GM23338 (cell line): ENCODE measurements around the gene MAP3K9. TPM values are rescaled to one million over a fixed set of nuclear protein-coding genes. Genes with fewer than 3 reads are reported as not detected.

Experiments used
- ATAC-seq: fragments of 200-7000 bp; cut with Tn5 transposase; 3 replicates; pipeline ENCODE4 v1.9.1; 2020
- DNase-seq: peaks from one replicate; pipeline ENCODE4 v3.0.0-alpha.2; 2015; ENCODE audit warnings: low spot score
- H2AFZ ChIP-seq: fragments of 200-600 bp; sonication (generic); 2 replicates; pipeline ENCODE4 v1.8.0; 2016; ENCODE audit warnings: antibody characterized with exemption, mild to moderate bottlenecking, moderate library complexity
- H3F3A ChIP-seq: fragments of 200-600 bp; sonication (generic); replicated peaks from 2 replicates; pipeline ENCODE4 v1.8.0; 2017; ENCODE audit warnings: antibody characterized with exemption, mixed run types, low read depth
- H3K27ac ChIP-seq: fragments of 200-600 bp; sonication (generic); 2 replicates; pipeline ENCODE4 v1.6.1; 2016; ENCODE audit warnings: low read depth
- H3K27me3 ChIP-seq: fragments of 200-600 bp; sonication (generic); 2 replicates; pipeline ENCODE4 v1.8.0; 2016; ENCODE audit warnings: mild to moderate bottlenecking, mixed run types, moderate library complexity; ENCODE audit not compliant: insufficient read depth
- H3K36me3 ChIP-seq: fragments of 200-600 bp; sonication (generic); 2 replicates; pipeline ENCODE4 v1.8.0; 2016; ENCODE audit warnings: mild to moderate bottlenecking; ENCODE audit not compliant: insufficient read depth
- H3K4me1 ChIP-seq: fragments of 200-600 bp; sonication (generic); 2 replicates; pipeline ENCODE4 v1.8.0; 2016; ENCODE audit warnings: mild to moderate bottlenecking, moderate library complexity; ENCODE audit not compliant: insufficient read depth
- H3K4me2 ChIP-seq: fragments of 200-600 bp; sonication (generic); 2 replicates; pipeline ENCODE4 v1.7.1; 2017; ENCODE audit warnings: mixed run types
- H3K4me3 ChIP-seq: fragments of 200-600 bp; sonication (generic); 2 replicates; pipeline ENCODE4 v1.6.1; 2016; ENCODE audit warnings: mixed run types
- H3K79me2 ChIP-seq: fragments of 200-600 bp; sonication (generic); replicated peaks from 2 replicates; pipeline ENCODE4 v1.8.0; 2017; ENCODE audit warnings: mild to moderate bottlenecking; ENCODE audit not compliant: insufficient read depth
- H3K9me2 ChIP-seq: fragments of 200-600 bp; sonication (generic); 2 replicates; pipeline ENCODE4 v1.8.0; 2017; ENCODE audit not compliant: insufficient read depth
- H4K20me1 ChIP-seq: fragments of 200-600 bp; sonication (generic); replicated peaks from 2 replicates; pipeline ENCODE4 v1.8.0; 2017; ENCODE audit warnings: mild to moderate bottlenecking; ENCODE audit not compliant: insufficient read depth
- H3K27ac Mint-ChIP-seq: 2 replicates; pipeline ENCODE4 v1.8.0; 2020; ENCODE audit warnings: inconsistent platforms, mild to moderate bottlenecking, moderate library complexity, mixed read lengths
- H3K27me3 Mint-ChIP-seq: 3 replicates; pipeline ENCODE4 v1.8.0; 2022; ENCODE audit warnings: low read depth, mild to moderate bottlenecking, moderate library complexity, mixed read lengths, inconsistent platforms; ENCODE audit not compliant: insufficient read depth, poor library complexity
- H3K36me3 Mint-ChIP-seq: 3 replicates; pipeline ENCODE4 v1.8.0; 2021; ENCODE audit warnings: low read depth, mild to moderate bottlenecking, inconsistent platforms, moderate library complexity, mixed read lengths
- H3K4me1 Mint-ChIP-seq: 3 replicates; pipeline ENCODE4 v1.8.0; 2020; ENCODE audit warnings: mild to moderate bottlenecking, inconsistent platforms, mixed read lengths
- H3K4me3 Mint-ChIP-seq: 3 replicates; pipeline ENCODE4 v1.8.0; 2021; ENCODE audit warnings: moderate library complexity, mild to moderate bottlenecking, inconsistent platforms, mixed read lengths
- H3K9me3 Mint-ChIP-seq: 3 replicates; pipeline ENCODE4 v1.8.0; 2020; ENCODE audit warnings: moderate library complexity, mild to moderate bottlenecking, inconsistent platforms, mixed read lengths
- CREB1 ChIP-seq: fragments of 250-450 bp; sonication (Bioruptor Pico); IDR thresholded peaks from 2 replicates; pipeline ENCODE4 v1.5.0; 2020; ENCODE audit warnings: low read depth, mild to moderate bottlenecking, moderate library complexity
- ETS1 ChIP-seq: IDR thresholded peaks from 2 replicates; pipeline ENCODE4 v1.6.1; 2016; ENCODE audit warnings: antibody characterized with exemption
- EZH2phosphoT487 ChIP-seq: fragments of 200-600 bp; sonication (generic); IDR thresholded peaks from one replicate; pipeline ENCODE4 v1.8.1; 2018; ENCODE audit warnings: antibody characterized with exemption; ENCODE audit not compliant: unreplicated experiment
- POLR2AphosphoS5 ChIP-seq: IDR thresholded peaks from 2 replicates; pipeline ENCODE4 v1.6.1; 2016; ENCODE audit warnings: antibody characterized with exemption, low read depth
- STAT1 ChIP-seq: IDR thresholded peaks from one replicate; pipeline ENCODE4 v1.6.1; 2016; ENCODE audit warnings: antibody characterized with exemption; ENCODE audit not compliant: unreplicated experiment
- ZNF114 ChIP-seq: fragments of 250-450 bp; sonication (Bioruptor Pico); IDR thresholded peaks from 2 replicates; pipeline ENCODE4 v1.5.0; 2020; ENCODE audit warnings: mild to moderate bottlenecking, moderate library complexity
- ZNF331 ChIP-seq: fragments of 250-450 bp; sonication (Bioruptor Pico); IDR thresholded peaks from 2 replicates; pipeline ENCODE4 v1.5.0; 2020; ENCODE audit warnings: low read depth, mild to moderate bottlenecking, moderate library complexity
- ZNF462 ChIP-seq: fragments of 250-450 bp; sonication (Bioruptor Pico); IDR thresholded peaks from 2 replicates; pipeline ENCODE4 v1.5.0; 2020; ENCODE audit warnings: mild to moderate bottlenecking, moderate library complexity
- polyA plus RNA-seq: library from polyadenylated mRNA; unstranded; fragments of >200 nt; fragmentation: Nextera tagmentation; extraction: Ambion mirVana; gene quantifications from 2 replicates; pipeline ENCODE4 v1.2.1, GENCODE V29; 2016
- total RNA-seq: library from RNA; depleted of rRNA; stranded (reverse); fragments of >200 nt; shearing (Covaris generic); gene quantifications from 2 replicates; pipeline ENCODE4 v1.2.3, GENCODE V29; 2014

MAP3K9 gene
- total and polyA plus RNA-seq, 2 experiments from 2014 or later = 5.3 to 30.8 TPM

- TF ChIP-seq ZNF462 (CRISPR knock-in tag) = no peak
- no peak for TF ChIP-seq STAT1
- no peak for TF ChIP-seq ZNF114 (CRISPR knock-in tag)
- no peak for TF ChIP-seq POLR2AphosphoS5
- TF ChIP-seq ZNF331 (CRISPR knock-in tag) = no peak
- TF ChIP-seq EZH2phosphoT487 = no peak
Observed at GRCh38 chr14:70771781-70772212, 37.5 kb downstream of the MAP3K9 start (continued).

GRCh38 chr14:70770490-70770889 is 38.8 kb downstream of the MAP3K9 start:
- H3K36me3 ChIP-seq = no peaks in the 10 kb centered on the region
- DNase-seq (no peak), ATAC-seq (no peak)
- H3K4me3 ChIP-seq = no peak overlapping the region
- no peak overlapping the region for H3K27ac ChIP-seq
- Mint-ChIP-seq H3K4me3 (no peak overlapping the region), H3K4me1 (peaks cover 23% of the 10 kb centered on the region), H3K36me3 (peaks cover 9% of the 10 kb centered on the region), H3K27me3 (peaks cover 1% of the 10 kb centered on the region), H3K9me3 (no peaks in the 10 kb centered on the region), H3K27ac (no peak overlapping the region; the same call in 1 of the 2 replicates)
- peaks cover 5% of the 10 kb centered on the region; the same call in 1 of the 2 replicates for H3K9me2 ChIP-seq
- peaks cover 43% of the 10 kb centered on the region for H3K79me2 ChIP-seq
- 0 out of 2 replicates have a peak, but pooled peaks cover 5% of the 10 kb centered on the region for H3F3A ChIP-seq
- H2AFZ ChIP-seq = no peak overlapping the region
- H3K27me3 ChIP-seq = no peaks in the 10 kb centered on the region
- no peak overlapping the region for H3K4me2 ChIP-seq
- H4K20me1 ChIP-seq = peaks cover 21% of the 10 kb centered on the region
- H3K4me1 ChIP-seq = peaks cover 17% of the 10 kb centered on the region
- TF ChIP-seq CREB1 (CRISPR knock-in tag) = no peak
- TF ChIP-seq POLR2AphosphoS5 = no peak
- no peak for TF ChIP-seq ZNF462 (CRISPR knock-in tag)
- TF ChIP-seq ETS1 = no peak
